DMS79 treated with DMSO at 0.1 percent for 48 hours (cell line): ENCODE results near the gene NEO1.

ENCODE experiments used
- DNase-seq: peaks from one replicate; lab custom pipeline; 2025; lab: John Stamatoyannopoulos, UW

NEO1 gene

DNA sequence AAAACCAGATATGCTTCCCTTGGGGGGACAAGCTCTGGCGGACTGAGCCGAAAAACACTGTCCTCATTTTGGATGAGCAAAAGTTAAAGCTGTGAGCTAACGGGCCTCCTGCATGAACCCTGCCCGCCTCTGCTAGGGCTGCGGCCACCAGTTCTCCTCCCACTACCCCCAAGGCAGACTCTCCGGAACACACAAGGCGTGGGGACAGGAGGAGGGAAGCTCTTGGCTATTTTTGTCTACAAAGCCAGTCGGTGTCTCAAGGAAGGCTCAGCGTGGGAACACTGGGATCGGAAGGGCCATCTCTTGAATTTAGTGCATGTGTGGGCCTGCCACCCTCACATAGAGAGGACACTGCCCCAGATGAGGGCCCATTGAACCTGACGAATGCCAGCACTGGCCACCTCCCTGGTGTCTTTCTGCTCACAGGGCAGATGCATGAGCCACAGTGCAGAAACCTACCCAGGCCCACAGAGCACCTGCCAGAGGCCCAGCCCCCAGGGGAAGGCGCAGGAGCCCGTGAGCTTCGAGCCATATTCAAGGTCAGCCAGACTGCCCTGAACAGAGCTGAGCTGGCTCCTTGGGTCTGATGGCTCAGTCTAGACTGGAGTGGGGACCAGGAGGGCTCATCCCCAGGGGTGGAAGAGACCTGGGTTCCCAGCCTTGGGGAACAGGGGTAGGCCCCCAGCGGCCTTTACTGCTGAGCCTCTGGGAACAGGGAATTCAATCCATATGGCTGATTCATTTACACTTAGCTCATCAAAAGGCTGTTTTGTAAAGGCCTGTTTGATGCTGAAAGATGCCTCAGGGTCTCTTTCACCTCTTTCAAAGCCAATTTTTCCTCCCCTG is 278.2 kb downstream of the NEO1 start:
- no peak for DNase-seq

- no peak for DNase-seq
Observed at GRCh38 chr15:73331501-73331900, 279.2 kb downstream of the NEO1 start.

GRCh38 chr15:73331991-73332925 is 280.0 kb downstream of the NEO1 start:
- no peak for DNase-seq

- DNase-seq: no peak
Observed at GRCh38 chr15:73333001-73333400, 280.7 kb downstream of the NEO1 start.

DNA sequence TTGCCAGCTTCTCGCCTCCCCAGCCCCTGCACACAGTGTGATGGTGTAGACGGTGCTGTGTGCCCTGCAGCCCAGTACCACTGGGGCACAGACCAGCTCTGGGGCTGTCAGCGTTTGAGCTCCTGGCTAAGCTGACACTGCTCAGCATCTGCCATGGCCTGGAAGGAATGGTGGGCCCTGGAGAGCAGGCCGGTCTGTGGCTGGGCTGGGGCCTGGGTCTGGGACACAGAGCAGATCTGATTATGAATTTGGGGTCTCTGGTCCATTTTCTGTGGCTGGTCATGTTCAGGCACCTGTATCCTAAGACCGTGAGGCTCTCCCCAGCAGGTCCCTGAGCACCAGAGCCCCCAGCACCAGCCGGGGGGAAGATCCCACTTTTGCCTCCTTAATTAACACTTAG is 281.8 kb downstream of the NEO1 start:
- no peak for DNase-seq

DNA sequence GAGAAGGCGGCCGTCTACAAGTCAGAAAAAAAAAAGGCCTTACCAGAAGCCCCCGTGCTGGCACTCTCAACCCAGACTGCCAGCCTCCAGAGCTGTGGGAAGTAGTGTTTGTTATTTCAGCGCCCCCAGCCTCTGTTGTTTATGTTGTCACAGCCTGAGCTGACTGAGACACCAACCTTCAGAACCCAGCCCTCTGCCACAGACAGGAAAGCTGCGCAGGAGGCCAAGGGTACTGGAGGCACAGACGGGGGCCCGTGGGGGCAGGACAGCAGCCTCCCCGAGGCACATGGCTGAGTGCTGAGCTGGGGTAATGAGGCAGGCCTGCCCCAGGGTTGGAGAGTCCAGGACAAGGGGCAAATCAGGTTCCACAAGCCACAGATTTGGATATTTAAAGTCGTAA is 282.8 kb downstream of the NEO1 start:
- no peak for DNase-seq

GRCh38 chr15:73335471-73335870 is 283.2 kb downstream of the NEO1 start:
- peak; percentile 7 for DNase-seq

GRCh38 chr15:73336756-73337155 is 284.5 kb downstream of the NEO1 start:
- DNase-seq: no peak

DNA sequence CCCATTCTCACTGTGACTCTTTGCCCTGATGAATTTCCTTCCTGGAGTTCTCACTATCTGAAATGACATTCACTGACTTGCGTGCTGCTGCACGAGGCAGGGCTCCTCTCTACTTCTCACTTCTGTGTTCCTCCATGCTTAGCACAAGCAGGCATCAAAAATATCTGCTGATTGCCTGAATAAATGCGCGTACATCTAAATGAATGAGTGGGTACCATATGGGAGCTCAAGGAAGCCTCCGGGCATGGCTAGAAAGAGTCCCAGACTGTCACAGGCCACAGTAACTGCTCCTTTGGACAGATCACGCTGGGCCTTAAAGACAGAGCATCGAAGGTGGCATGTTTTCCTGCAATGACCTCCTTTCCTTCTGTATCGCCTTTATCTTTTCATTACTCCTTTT is 284.9 kb downstream of the NEO1 start:
- no peak for DNase-seq

DNA sequence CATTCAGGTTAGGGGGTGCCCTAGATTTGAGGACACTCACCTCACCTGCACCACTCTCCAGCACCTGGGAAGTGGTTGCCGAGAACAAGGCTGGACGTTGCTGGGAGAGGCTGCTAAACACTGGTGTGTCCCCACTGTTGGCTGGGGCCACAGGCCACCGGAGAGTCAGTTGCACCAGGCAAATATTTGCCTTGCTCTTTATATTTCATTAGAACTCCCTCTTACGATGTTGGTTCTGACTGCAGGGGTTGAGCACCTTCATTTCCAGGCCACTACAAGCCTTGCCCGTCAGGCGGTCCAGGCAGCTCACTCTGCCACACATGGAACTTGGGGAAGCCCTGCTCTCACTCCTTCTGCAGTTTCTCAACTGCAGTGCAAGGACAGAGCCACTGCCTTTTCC is 285.8 kb downstream of the NEO1 start:
- DNase-seq: no peak

DNA sequence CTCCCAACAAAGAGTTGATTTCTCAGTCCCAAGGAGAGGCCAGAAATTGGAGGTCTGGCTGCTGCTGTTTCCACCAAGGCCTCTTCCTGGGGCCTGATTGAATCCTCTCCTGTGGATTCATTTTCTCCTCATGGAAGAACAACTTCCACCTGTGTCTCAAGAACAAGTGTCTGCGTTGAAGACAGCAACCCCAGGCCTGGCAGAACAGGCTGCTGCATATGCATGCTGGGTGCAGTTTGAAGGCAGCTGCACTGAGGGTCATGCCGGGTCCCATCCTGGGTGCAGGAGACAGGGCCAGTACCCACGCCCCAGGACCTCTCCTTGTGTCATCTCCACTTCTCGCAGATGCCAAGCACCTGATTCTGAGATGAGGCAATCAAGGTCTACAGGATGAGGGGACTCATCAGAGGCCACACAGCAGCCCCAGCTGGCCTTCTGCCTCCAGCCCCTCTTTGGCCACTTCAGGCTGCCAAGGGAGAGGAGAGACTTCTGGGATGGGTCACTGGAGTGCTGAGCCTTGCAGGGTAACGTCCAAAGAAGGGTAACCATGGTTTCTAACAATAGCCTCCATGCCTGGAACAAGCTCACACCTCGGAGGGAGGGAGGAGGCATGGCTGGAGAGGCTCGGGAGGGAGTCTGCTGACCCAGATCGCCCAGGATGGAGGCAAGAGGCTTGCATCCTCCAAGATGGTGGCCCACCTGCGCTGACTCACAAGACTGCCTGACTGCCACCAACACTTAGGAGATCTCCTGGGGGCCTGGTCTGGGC is 286.5 kb downstream of the NEO1 start:
- DNase-seq: no peak

- no peak for DNase-seq
Observed at GRCh38 chr15:73340502-73341192, 288.4 kb downstream of the NEO1 start.

GRCh38 chr15:73341886-73342600 is 289.8 kb downstream of the NEO1 start:
- DNase-seq: peak; percentile 45

DNA sequence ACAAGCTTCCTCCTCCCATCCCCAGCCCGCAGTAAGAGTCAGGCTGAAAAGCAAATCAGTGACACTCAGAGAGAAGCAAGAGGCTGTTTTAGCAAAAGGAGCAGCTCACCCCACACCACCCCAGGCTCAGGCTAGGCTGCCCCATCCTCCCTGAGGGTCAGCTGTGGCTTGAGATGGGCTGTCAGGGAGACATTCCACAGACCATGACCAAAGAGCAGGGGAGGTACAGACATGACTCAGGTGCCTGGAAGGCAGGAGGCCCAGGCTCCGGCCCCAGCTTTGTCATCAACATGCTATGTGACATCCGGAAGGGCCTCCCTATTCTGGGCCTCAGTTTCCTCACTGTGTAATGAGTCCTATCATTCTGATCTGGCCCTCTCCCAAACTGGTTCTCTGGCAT is 291.8 kb downstream of the NEO1 start:
- DNase-seq: no peak

DNA sequence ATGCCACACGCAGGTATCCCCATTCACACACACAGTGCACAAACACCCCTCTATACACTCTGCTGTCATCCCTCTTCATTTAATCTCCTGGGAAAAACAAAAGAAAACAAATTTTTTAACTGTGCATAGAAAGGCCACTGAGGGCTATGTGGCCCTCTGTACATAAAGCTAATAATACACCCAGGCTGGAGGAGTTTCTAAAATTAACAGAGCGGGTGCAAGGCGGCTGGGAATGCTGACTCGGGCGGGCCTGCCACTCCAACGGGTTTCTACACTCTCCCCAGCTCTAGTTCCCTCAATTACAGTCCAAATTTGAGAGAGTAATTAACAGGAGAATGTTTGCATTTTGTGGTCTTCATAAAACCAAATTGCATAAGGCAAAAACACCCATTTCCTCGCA is 293.4 kb downstream of the NEO1 start:
- DNase-seq: no peak

DNA sequence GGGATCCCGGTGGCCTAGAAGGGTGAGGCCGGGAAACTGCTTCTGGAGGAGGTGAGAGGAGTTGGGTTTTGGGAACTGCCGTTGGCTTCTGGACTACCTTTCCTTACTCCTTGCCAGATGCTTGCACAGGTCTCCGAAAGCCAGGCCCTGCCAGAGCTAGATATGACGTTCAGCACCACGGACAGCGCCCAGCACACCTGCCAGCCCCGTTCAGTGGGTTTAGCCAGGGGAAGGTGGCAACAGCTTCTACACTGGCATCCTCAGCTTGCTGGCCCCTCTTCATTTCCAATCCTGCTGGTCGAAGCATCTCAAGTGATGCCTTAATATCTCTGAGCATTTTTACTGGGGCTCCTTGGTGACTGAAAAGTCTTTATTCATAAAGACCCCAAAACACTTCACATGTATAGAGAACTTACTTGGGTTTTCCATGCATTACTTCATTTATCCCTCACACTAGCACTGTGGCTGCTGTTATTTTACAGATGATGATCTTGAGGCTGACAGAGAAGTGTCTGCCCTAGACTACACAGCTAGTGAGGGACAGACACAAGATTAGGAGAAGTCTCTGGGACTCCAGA is 294.6 kb downstream of the NEO1 start:
- DNase-seq: no peak

GRCh38 chr15:73349191-73349590 is 296.9 kb downstream of the NEO1 start:
- no peak for DNase-seq

GRCh38 chr15:73352082-73352481 is 299.8 kb downstream of the NEO1 start:
- DNase-seq: no peak

DNA sequence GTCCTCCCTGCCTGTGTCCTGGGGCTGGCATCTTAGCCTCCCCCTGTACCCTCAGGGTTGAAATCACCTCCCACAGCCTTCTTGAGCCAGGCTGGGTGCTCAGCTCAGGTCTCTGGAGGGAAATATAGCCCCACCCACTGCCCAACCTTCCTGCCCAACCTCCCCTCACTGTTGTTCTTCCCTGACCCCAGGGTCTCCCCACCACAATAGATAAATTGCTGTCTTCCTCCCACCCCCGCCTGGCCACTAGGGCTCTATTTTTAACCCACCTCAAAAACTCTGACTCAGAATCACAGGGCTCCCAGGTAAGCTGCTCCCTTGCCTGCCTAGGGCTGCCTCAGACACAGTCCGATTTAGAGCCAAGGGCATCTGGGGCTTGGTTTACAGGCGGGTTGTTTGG is 301.5 kb downstream of the NEO1 start:
- no peak for DNase-seq

GRCh38 chr15:73354241-73354640 is 302.0 kb downstream of the NEO1 start:
- DNase-seq: no peak
